Heart left ventricle (tissue), 16 donors: ENCODE data around the gene SND1. TPM values are rescaled to one million over a fixed set of nuclear protein-coding genes. Genes with fewer than 3 reads are reported as not detected.

Experiments
- ATAC-seq, 4 donors: fragments of 200-7000 bp; cut with Tn5 transposase; one replicate each; pipeline ENCODE4 v1.9.1; 2020 to 2022; ENCODE audit warnings: moderate library complexity in 4 of 4, mild to moderate bottlenecking in 3 of 4, moderate number of reproducible peaks in 1 of 4
- DNase-seq, 5 donors: peaks; one replicate each; pipeline ENCODE4 v3.0.0-alpha.2; 2020
- H3K27ac ChIP-seq, 12 donors: fragments of 200-600 bp; sonication (generic) in 4 of 12; one replicate each; pipeline versions ENCODE4 v1.5.0 to v1.8.0; 2016 to 2022; ENCODE audit warnings: mild to moderate bottlenecking in 2 of 12
- H3K27me3 ChIP-seq, 9 donors: fragments of 200-600 bp; sonication (generic) in 2 of 9; one replicate each; pipeline versions ENCODE4 v1.5.1 to v1.8.0; 2016 to 2022; ENCODE audit warnings: mild to moderate bottlenecking in 3 of 9
- H3K36me3 ChIP-seq, 9 donors: fragments of 200-600 bp; sonication (generic) in 2 of 9; one replicate each; pipeline versions ENCODE4 v1.5.0 to v1.8.0; 2018 to 2022; ENCODE audit warnings: mild to moderate bottlenecking in 2 of 9
- H3K4me1 ChIP-seq, 12 donors: fragments of 200-600 bp; sonication (generic) in 4 of 12; one replicate each; pipeline versions ENCODE4 v1.5.0 to v1.8.0; 2016 to 2022; ENCODE audit warnings: mild to moderate bottlenecking in 3 of 12
- H3K4me3 ChIP-seq, 12 donors: fragments of 200-600 bp; sonication (generic) in 4 of 12; one replicate each; pipeline versions ENCODE4 v1.5.0 to v1.8.0; 2017 to 2022; ENCODE audit warnings: mild to moderate bottlenecking in 9 of 12, moderate library complexity in 4 of 12
- H3K9me3 ChIP-seq, 12 donors: fragments of 200-600 bp; sonication (generic) in 4 of 12; one replicate each; pipeline versions ENCODE4 v1.5.0 to v1.8.0; 2016 to 2022; ENCODE audit warnings: mild to moderate bottlenecking in 1 of 12
- POLR2A ChIP-seq, 2 donors: fragments of 450-650 bp; IDR thresholded peaks; one replicate each; pipeline ENCODE4 v1.6.1; 2017; ENCODE audit warnings: antibody characterized with exemption in 2 of 2, mild to moderate bottlenecking in 2 of 2, moderate library complexity in 2 of 2
- WGBS, 4 donors: extraction: QIAGEN DNeasy Blood & Tissue Kit in 2 of 4; methylation state at CpG; one replicate each; pipeline versions ENCODE4 v1.1.5 to v1.1.7; 2013 to 2018; 5-methylcytosine and 5-hydroxymethylcytosine counted together
- intact Hi-C, 10 donors: fragments of 100-400 bp; cut with DNase I; formaldehyde crosslinking; loops; one replicate each; pipeline versions ENCODE4 v1.11.1 to v1.14.2; 2022
- polyA plus RNA-seq, 2 donors: library from polyadenylated mRNA; stranded (reverse); fragments of 200-250 nt; gene quantifications; one replicate each; pipeline ENCODE4 v1.2.3, GENCODE V29; 2013
- total RNA-seq, 9 donors: library from RNA; depleted of rRNA in 2 of 9; stranded (reverse); fragments of >200 nt in 2 of 9; fragmentation: NEBNext Ultra II Directional in 3 of 9; extraction: Animal tissue kit (Norgen Biotek cat#: 25700) in 3 of 9; gene quantifications; one replicate each; pipeline versions ENCODE4 v1.1.0 to v1.2.4, GENCODE V29; 2016 to 2023
- TF ChIP-seq, protein P1 (sequence below), 12 donors: fragments of 200-600 bp; sonication (generic) in 4 of 12; IDR thresholded peaks; one replicate each; pipeline versions ENCODE4 v1.5.0 to v1.8.0; 2018 to 2022; ENCODE audit warnings: antibody characterized with exemption in 12 of 12, mild to moderate bottlenecking in 5 of 12
- donor health status: ischemic (EF 13 %, LVEDD 7.1; RV severe dilation, severe dysfunction).
- donor health status: healthy with polysubstance abuse.
- donor health status: DM: no; HTN: yes; CAD: no.
- donor health status: DM: no; HTN: no; CAD: no.
- donor health status: ischemic (EF 25% LVEDD 6.9; RV normal size, moderate dysfunction).
- donor health status: ischemic (EF 25% LVEDD 5.7; RV mildly dilated, moderate dysfunction).
- donor health status: healthy.
- donor health status: DM: yes; HTN: yes; CAD: no.
- donor health status: ischemic (EF 35%, LVEDD 5.7; RV mildly dilated, moderate dysfunction).
- donor health status: nonischemic (EF 11% LVEDD 7.7; RV severe dilation, severe dysfunction).
- donor health status: DM: yes; HTN: yes; CAD: no.
- donor health status: PGD.
- donor health status: ischemic (EF 29% LVEDD 5.4; RV normal size, mild dysfunction).
- donor health status: nonischemic (EF 23%, LVEDD 6.1; RV moderate dilation, normal function).

SND1 gene
- total and polyA plus RNA-seq, 11 donors = 45.6 to 115 (median 76.3) TPM

GRCh38 chr7:128007303-128007680 is 355.3 kb downstream of the SND1 start:
- no peaks in the 10 kb centered on the region for H3K9me3 ChIP-seq
- TF ChIP-seq, protein P1, sequence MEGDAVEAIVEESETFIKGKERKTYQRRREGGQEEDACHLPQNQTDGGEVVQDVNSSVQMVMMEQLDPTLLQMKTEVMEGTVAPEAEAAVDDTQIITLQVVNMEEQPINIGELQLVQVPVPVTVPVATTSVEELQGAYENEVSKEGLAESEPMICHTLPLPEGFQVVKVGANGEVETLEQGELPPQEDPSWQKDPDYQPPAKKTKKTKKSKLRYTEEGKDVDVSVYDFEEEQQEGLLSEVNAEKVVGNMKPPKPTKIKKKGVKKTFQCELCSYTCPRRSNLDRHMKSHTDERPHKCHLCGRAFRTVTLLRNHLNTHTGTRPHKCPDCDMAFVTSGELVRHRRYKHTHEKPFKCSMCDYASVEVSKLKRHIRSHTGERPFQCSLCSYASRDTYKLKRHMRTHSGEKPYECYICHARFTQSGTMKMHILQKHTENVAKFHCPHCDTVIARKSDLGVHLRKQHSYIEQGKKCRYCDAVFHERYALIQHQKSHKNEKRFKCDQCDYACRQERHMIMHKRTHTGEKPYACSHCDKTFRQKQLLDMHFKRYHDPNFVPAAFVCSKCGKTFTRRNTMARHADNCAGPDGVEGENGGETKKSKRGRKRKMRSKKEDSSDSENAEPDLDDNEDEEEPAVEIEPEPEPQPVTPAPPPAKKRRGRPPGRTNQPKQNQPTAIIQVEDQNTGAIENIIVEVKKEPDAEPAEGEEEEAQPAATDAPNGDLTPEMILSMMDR (IDR thresholded peaks at IDR 0.05) = no peak
- no peak for TF ChIP-seq POLR2A (IDR thresholded peaks at IDR 0.05)
- intact Hi-C loops = no loop called here
- H3K27ac ChIP-seq = no peak overlapping the region
- H3K27me3 ChIP-seq = no peaks in the 10 kb centered on the region
- ATAC-seq = no peak
- H3K4me3 ChIP-seq = no peak overlapping the region
- peaks cover 0 to 60% (median 27%) of the 10 kb centered on the region in 12 donors for H3K4me1 ChIP-seq
- DNase-seq = no peak
- peaks cover 0 to under 1% (median 0%) of the 10 kb centered on the region in 9 donors for H3K36me3 ChIP-seq
- WGBS, 4 donors = 66 to 86% (median 75%) methylated on average over 3 of the region's 3 CpGs

GRCh38 chr7:128008141-128008540 is 356.1 kb downstream of the SND1 start:
- Histone ChIP-seq H3K27ac (no peak overlapping the region), H3K36me3 (peaks cover 0 to 3% (median 0%) of the 10 kb centered on the region in 9 donors), H3K4me1 (peaks cover 0 to 60% (median 27%) of the 10 kb centered on the region in 12 donors), H3K4me3 (no peak overlapping the region), H3K9me3 (no peaks in the 10 kb centered on the region), H3K27me3 (no peaks in the 10 kb centered on the region)
- no peak for DNase-seq
- TF ChIP-seq, protein P1 (IDR thresholded peaks at IDR 0.05) = no peak
- TF ChIP-seq POLR2A (IDR thresholded peaks at IDR 0.05) = no peak
- intact Hi-C loops = no loop called here
- no peak for ATAC-seq
- WGBS, 4 donors = 61 to 72% (median 63%) methylated on average over 5 of the region's 5 CpGs

DNA sequence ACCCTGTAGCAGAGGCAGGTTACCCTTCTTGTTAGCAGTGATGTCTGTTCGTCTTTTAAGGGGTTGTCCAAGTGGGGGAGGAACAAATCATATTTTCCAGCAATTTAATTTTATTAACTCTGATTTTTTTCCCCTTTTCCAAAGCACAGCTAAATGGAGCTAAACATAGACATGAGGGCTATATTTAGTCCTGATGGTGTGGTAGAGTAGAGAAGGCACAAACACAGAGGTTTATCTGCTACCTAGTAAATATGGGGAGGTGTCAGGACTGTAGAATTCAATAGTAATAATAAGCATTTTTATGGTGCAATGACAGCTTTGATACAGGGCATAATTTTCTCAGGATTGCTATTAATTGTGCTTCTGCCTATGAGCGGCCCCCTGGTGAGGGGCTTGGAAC is 356.8 kb downstream of the SND1 start:
- Histone ChIP-seq H3K36me3 (peaks cover 0 to 6% (median 0%) of the 10 kb centered on the region in 9 donors), H3K9me3 (no peaks in the 10 kb centered on the region), H3K4me3 (no peak overlapping the region), H3K27ac (no peak overlapping the region), H3K4me1 (peaks cover 0 to 60% (median 24%) of the 10 kb centered on the region in 12 donors), H3K27me3 (no peaks in the 10 kb centered on the region)
- no peak for DNase-seq
- peak in 2 of 4 donors; percentile 44 to 58 for ATAC-seq
- intact Hi-C loops = no loop called here
- TF ChIP-seq, protein P1 (IDR thresholded peaks at IDR 0.05) = no peak
- WGBS, 4 donors = 92 to 98% (median 95%) methylated on average over 2 of the region's 2 CpGs

DNA sequence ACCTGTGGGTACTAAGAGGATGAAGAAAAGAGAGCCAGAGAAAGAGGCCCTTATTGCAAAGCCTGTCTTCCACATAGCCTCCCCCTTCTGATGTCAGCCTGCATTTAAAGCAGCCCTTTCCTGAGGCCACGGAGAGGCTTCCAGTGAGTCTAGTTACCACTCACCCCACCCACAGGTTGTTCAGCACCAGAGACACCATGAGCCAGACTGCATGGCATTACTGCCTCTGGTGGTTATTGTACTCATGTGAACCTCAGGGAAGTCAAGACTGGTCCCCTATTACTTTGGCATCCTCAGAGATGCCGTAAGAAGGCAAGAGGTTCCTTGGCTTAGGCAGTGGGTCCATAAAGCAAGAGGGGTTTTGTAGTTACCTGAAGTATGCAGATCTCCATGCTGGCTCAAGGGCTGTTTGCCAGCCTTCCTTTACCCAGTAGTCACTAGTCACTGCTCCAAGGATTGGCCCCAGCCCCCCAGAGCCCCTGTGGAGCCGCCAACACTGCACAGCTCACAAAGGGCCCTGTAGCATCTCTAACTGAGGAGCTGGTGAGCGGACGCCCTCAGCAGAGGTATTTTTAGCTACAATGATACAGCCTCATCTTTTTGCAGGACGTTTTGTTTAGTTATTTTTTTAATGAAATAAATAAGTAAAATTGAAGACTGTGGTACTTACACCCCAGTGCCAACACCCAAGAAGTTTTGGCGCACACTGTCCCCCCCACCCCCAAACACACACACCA is 358.6 kb downstream of the SND1 start:
- 65 to 72% (median 71%) methylated on average over 7 of the region's 7 CpGs for WGBS, 4 donors
- H3K27ac ChIP-seq = peak overlapping the region in 7 of 12 donors; percentile 16 to 68 (median 56)
- TF ChIP-seq, protein P1 (IDR thresholded peaks at IDR 0.05) = peak in 1 of 12 donors; percentile 14
- TF ChIP-seq POLR2A (IDR thresholded peaks at IDR 0.05) = no peak
- H3K27me3 ChIP-seq = no peaks in the 10 kb centered on the region
- DNase-seq (no peak), ATAC-seq (peak; percentile 29 to 64 (median 52))
- H3K4me1 ChIP-seq = peaks cover 0 to 51% (median 19%) of the 10 kb centered on the region in 12 donors
- H3K4me3 ChIP-seq = no peak overlapping the region
- no peaks in the 10 kb centered on the region for H3K9me3 ChIP-seq
- peaks cover 0 to 17% (median 0%) of the 10 kb centered on the region in 9 donors for H3K36me3 ChIP-seq
- intact Hi-C loops = no loop called here
